PC-3 (cell line): ENCODE measurements around the gene SH3PXD2A.

Experiments
- CTCF ChIP-seq: fragments of 300-600 bp; sonication (generic); conservative IDR thresholded peaks from 2 replicates; pipeline ENCODE4 v1.5.1; 2017; ENCODE audit warnings: antibody characterized with exemption, low read depth, mild to moderate bottlenecking, low read length
- EZH2 ChIP-seq: fragments of 300-600 bp; sonication (generic); IDR thresholded peaks from one replicate; pipeline ENCODE4 v1.6.1; 2017; ENCODE audit warnings: antibody characterized with exemption, mild to moderate bottlenecking, low read length; ENCODE audit not compliant: unreplicated experiment
- EZH2phosphoT487 ChIP-seq: fragments of 300-600 bp; sonication (generic); IDR thresholded peaks from 2 replicates; pipeline ENCODE4 v1.6.1; 2018; ENCODE audit warnings: mild to moderate bottlenecking, antibody characterized with exemption, low read length, borderline replicate concordance

GRCh38 chr10:103720964-103721335 is 134.4 kb downstream of the SH3PXD2A start:
- no peak for TF ChIP-seq CTCF
- TF ChIP-seq EZH2 = no peak
- TF ChIP-seq EZH2phosphoT487 = no peak
